ENCODE measurements around the gene GRIN2C. TPM values are rescaled to one million over a fixed set of nuclear protein-coding genes. Genes with fewer than 3 reads are reported as not detected.

The GRIN2C gene
- total and polyA plus RNA-seq, 2 of the 4 experiments (the other 2 are of a cell fraction) = 0.22 TPM; not detected in 1

DNA sequence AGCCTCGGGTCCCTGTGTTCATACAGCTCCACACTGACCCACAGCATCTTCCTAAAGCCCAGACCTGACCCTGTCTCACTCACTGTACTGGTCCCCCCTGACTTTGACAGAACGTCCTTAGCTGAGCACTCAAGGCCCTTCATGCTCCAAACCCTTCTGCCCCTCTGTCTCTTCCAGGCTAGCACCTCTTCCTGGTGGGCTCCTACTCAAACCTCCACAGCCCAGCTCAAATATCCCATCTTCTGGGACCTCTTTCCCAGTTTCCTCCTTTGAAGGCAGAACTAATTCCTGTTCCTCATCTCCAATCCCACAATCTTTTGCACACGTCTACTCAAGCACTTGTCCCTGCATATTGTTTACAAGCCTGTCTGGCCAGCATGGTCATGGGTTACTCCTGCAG is 8.8 kb downstream of the GRIN2C start:
- DNase-seq (no peak), ATAC-seq (ENCODE audit: low read depth) (no peak)
- Histone ChIP-seq H2BK20ac (ENCODE audit: low read depth, low read length) (no peak overlapping the region), H3K27ac (ENCODE audit: insufficient read depth, low read length) (no peak overlapping the region), H3K9ac (ENCODE audit: low read depth, low read length) (no peak overlapping the region), H3K36me3 (ENCODE audit: control insufficient read depth, insufficient read depth, low read length) (no peaks in the 10 kb centered on the region), H3K4me3 (ENCODE audit: insufficient read depth, low read depth, low read length) (no peak overlapping the region), H4K91ac (ENCODE audit: insufficient read depth, low read depth, low read length) (no peak overlapping the region), H2AFZ (replicated peaks; ENCODE audit: low read length, poor library complexity) (no peak overlapping the region), H3K9me1 (ENCODE audit: insufficient read depth, low read length) (no peaks in the 10 kb centered on the region), H3K79me1 (ENCODE audit: low read depth in 1 of 2, low read length in 2 of 2) (no peaks in the 10 kb centered on the region), H3K18ac (ENCODE audit: low read depth, low read length) (no peak overlapping the region), H2BK5ac (ENCODE audit: low read depth, low read length, poor library complexity, severe bottlenecking) (no peak overlapping the region), H2BK120ac (ENCODE audit: low read depth, low read length) (no peak overlapping the region), H3K14ac (replicated peaks; ENCODE audit: low read depth, low read length) (no peak overlapping the region), H2AK5ac (ENCODE audit: low read depth, low read length) (no peak overlapping the region), H3K56ac (ENCODE audit: extremely low read depth, insufficient read depth, low read length) (no peak overlapping the region), H4K20me1 (ENCODE audit: insufficient read depth, low read length) (no peaks in the 10 kb centered on the region; the same call in 1 of the 2 replicates), H3K27me3 (ENCODE audit: control insufficient read depth, insufficient read depth, low read length) (peaks cover 51% of the 10 kb centered on the region), H4K8ac (ENCODE audit: low read depth in 2 of 2, low read length in 2 of 2) (no peak overlapping the region), H3K4me2 (ENCODE audit: low read depth, low read length) (no peak overlapping the region), H2BK15ac (ENCODE audit: low read depth, low read length) (no peak overlapping the region), H3K4ac (ENCODE audit: low read depth, low read length) (no peak overlapping the region), H2AK9ac (replicated peaks; ENCODE audit: low read depth, low read length, poor library complexity) (no peak overlapping the region), H4K5ac (ENCODE audit: low read depth, low read length) (no peak overlapping the region), H3K4me1 (ENCODE audit: control insufficient read depth, insufficient read depth, low read length) (no peaks in the 10 kb centered on the region), H3K9me3 (ENCODE audit: control insufficient read depth, insufficient read depth, low read length) (peaks cover 2% of the 10 kb centered on the region; the same call in 1 of the 2 replicates), H3K23ac (ENCODE audit: low read depth, low read length) (no peak overlapping the region)
- 52% methylated on average over 2 of the region's 3 CpGs; no CpG with 5 or more reads in 1 of the 2 experiments for WGBS, 2 experiments (ENCODE audit: extremely low coverage in 2 of 2, insufficient read length in 1 of 2)
- dilution Hi-C loops (cut with HindIII; ENCODE audit: low sequenced_read_pairs, unreplicated experiment) (no loop called here), in situ Hi-C loops (cut with MboI; ENCODE audit: low sequenced_read_pairs) (loop anchor here (25.0 kb wide), 1 partner anchor 639 kb away; the partner anchor contains the start of genes RPL38 and TTYH2), intact Hi-C loops (cut with micrococcal nuclease) (no loop called here)
- no TSS peak for BruUV-seq (replicated peaks)
- TF ChIP-seq MAZ (IDR thresholded peaks at IDR 0.05; ENCODE audit: borderline replicate concordance, low read depth, low read length) (no peak), CEBPB (IDR thresholded peaks at IDR 0.05; ENCODE audit: low read depth, low read length) (no peak), MAFK (IDR thresholded peaks at IDR 0.05; ENCODE audit: low read depth, low read length) (no peak), POLR2A (IDR thresholded peaks at IDR 0.05; ENCODE audit: low read depth, low read length) (no peak), USF2 (IDR thresholded peaks at IDR 0.05; ENCODE audit: low read depth, low read length) (no peak), CTCF (conservative IDR thresholded peaks at IDR 0.05; ENCODE audit: low read depth, low read length) (no peak), SMC3 (IDR thresholded peaks at IDR 0.05; ENCODE audit: low read depth, low read length) (no peak), RFX5 (IDR thresholded peaks at IDR 0.05; ENCODE audit: low read depth, low read length) (no peak), RCOR1 (IDR thresholded peaks at IDR 0.05; ENCODE audit: insufficient replicate concordance, low read length) (no peak), NFE2L2 (IDR thresholded peaks at IDR 0.05; ENCODE audit: low read depth, low read length) (no peak), FOS (IDR thresholded peaks at IDR 0.05; ENCODE audit: low read depth, low read length) (no peak), BHLHE40 (IDR thresholded peaks at IDR 0.05; ENCODE audit: low read depth, low read length) (no peak), RAD21 (IDR thresholded peaks at IDR 0.05; ENCODE audit: low read length) (no peak)
- CTCF ChIA-PET = no interaction called here
- POLR2A ChIA-PET (ENCODE audit: unreplicated experiment) = no interaction called here

Measured in IMR-90 (cell line).